Measurements from ENCODE around the gene FCMR.
A peak's percentile ranks its signal among the peaks of the same experiment; 100 is the strongest.
"Not testable (repeated sequence)": the region's sequence is repeated elsewhere in the genome, so short reads cannot be mapped to it uniquely, and the experiment has no call there.

The FCMR gene

DNA sequence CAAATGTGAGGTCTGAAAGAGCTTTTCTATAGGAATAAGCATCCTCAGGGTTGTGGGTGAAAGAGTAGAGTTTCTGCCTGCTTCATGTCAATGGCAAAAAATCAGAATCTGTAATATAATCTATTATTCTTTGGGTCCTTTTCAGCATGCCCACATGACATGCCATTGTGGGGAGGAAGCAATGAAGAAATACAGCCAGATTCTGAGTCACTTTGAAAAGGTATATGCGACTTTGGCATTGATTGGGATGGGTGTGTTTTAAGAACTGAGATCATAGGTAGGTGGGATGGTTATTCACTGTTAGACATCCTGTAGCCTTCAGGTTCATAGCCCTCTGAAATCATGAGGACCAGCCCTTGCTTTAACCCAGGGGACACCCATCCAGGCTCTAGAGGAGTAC, 54.5 kb downstream of the FCMR start:
- DNase-seq: no peak

DNA sequence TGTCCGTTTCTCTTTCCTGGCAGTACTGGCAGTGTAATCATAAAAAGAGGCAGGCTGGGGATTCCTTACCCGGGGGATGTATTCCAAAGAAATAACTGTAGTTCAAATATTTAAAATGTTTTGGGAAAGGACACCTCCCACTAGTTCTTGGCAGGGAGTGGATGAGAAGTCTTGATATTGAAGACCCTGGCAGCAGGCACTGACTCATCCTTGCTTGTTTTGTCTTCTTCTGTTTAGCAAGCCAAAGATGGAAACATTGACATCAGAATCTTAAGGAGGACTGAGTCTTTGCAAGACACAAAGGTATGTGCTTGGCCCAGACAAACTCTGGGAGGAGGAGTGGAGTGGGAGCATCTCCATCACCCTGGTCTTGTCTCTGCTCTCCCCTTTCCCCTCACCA, 55.7 kb downstream of the FCMR start:
- no peak for DNase-seq

DNA sequence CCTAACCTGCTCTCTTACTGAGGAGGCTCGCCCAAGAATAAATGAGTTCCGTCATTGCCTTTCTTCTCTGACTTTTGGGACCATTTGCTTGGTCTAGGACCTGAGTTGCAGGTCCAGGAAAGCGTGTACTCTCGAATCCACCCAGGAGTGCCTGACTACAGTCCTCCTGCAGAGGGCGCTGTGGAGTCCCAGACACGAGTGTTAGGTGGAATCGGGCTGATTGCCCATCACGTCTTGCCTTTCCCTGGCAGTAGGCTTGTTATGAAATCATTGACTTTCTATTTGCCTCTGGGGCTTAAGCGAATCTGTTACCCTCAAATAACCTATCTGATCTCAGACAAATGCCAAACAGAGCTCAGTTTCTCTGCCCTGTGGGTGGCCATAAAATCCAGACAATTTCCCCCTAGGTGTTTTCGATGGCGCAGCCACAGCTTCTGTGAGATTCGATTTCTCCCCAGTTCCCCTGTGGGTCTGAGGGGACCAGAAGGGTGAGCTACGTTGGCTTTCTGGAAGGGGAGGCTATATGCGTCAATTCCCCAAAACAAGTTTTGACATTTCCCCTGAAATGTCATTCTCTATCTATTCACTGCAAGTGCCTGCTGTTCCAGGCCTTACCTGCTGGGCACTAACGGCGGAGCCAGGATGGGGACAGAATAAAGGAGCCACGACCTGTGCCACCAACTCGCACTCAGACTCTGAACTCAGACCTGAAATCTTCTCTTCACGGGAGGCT, 56.6 kb downstream of the FCMR start, which contains the start of gene IL20:
Gene IL20, plus strand, starts transcription at position 685 of the 733 bp plus-strand sequence. CDS start 230 bp downstream, outside the sequence.
- peak; percentile 52 to 60 for DNase-seq

DNA sequence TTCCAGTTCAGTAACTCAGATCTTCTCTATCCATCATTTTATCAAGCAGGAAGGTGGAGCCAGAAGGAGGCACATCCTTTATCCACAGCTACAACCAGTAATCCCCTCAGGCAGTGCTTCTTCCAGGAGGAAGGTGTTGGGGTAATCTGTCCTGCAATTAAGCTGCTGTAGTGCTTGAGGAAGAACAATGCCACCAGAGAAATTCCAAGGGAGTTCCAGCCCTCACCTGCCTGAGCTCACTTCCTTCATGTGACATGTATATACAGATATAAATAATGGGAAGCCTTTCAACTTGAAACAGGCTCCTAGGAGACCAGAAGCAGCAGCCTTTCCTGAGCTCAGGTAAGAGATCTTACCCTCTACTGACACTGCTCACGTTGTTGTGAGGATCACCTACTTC, 58.5 kb downstream of the FCMR start:
- DNase-seq: no peak

DNA sequence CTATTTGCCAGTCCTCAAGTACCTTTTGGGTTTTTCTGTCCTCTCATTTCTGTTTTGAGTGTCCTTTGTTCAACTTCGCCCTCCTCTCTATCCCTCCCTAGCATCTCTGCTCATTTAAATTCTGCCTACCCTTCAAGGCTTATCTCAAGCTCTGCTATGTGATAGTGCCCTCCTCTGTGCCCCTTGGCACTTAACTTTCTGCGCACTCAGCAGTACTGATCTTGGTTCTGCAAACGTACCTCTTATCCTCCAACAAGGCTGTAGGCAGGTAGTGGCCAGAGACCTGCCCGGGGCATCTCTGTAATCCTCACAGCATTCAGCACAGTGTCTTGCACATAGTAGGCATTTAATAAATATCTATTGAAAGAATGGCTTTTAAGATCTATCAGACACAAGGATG, 61.6 kb downstream of the FCMR start:
- DNase-seq: no peak

DNA sequence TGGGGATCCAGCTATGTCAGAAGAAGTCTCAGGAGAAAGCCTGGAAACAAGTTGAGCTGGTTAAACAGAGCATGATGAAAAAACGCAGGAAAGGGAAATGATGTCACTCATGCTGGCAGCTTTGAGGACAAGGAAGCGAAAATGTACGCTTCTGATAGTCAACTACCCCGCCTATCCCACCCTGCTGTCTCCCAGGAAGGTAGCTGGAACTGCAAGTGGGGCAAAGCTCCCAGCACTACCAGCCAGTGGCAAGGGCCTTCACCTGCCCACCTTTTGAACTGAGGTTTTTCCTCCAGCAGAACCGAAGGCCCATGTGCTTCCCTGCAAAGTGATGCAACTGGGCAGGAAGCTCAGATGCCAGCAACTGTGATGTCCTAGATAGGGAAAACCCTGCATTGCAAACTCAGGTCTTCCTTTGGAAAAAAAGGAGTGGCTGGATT, 62.6 kb downstream of the FCMR start:
- DNase-seq: no peak

DNA sequence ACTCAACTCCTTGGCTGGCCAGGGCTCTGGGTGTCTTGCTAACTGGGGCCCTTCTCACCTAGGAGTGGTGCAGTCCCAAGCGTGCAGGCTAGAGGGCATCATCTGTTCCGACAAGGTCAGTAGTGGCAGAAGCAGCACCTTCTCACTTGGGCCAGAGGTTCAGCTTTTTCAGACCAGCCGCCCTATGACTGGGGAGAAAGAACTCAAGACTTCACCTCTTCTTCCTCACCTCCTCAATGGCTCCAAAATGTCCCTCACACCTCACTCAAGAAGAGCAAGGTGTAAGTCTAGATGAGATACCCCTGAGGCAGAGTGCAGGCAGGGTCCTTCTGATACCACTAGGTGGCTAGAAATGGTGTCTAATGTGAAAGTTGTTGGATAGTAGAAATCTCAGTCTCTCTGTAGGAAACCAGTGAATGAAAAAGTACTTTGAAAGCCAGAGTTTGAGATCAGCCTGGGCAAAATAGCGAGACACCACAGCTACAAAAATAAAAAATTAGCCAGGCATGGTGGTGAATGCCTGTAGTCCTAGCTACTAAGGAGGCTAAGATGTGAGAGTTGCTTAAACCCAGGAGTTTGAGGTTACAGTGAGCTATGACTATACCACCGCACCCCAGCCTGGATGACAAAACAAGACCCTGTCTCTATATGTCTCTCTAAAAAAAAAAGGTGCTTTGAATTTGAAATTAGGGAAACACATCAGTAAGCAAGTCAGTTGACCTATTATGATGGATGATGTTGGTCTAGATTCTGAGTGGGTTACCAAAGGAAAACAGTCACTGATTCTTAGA, 64.9 kb downstream of the FCMR start:
- no peak for DNase-seq

DNA sequence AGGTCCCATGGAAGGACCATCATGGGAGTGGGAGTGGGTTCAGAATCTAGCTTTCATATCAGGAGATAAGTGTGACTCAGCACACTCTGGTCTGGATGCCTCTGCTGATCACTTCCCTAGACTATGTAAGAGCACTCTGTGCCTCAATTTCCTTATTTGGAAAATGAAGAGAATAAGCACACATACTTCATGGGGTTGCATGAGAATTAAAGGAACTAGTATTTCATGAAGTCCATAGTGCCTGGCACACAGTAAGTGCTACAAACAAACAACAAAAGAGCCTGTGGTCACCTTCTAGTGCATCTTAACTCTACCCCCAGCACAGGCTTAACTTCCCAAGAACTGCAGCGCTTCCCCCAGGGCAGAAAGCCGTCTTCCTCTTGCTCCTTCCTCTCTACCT, 65.9 kb downstream of the FCMR start:
- DNase-seq: no peak

DNA sequence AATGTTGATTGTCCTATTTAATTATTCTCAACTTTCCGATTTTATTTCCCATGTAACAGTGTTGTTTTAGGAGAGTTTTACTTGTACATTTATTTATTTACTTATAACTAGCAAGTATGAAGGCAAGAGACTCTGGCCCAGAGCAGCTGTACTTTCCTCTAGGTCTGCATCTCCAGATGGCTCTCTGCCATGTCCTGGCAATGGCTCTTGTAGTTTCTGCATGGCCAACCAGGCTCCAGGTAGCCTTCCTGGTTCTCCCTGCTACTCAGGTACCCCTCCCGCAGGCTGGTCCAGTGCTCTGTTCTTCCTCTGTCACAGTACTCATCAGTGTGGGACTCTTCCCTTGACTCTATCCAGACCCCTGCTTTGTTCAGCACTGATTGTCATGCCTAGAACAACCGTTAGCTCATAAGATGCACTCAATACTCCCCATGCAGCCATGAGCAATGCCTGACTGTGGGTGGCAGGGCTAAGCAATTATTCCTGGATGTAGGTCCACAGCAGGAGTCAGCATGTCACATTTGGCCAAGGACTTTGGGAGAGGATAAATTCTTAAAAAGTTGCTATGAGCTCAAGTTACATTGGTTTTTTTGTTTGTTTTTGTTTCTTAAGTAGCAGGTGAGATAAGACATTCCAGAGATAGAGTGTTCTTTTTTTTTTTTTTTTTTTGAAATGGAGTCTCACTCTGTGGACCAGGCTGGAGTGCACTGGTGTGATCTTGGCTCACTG, 67.2 kb downstream of the FCMR start:
- DNase-seq: no peak

DNA sequence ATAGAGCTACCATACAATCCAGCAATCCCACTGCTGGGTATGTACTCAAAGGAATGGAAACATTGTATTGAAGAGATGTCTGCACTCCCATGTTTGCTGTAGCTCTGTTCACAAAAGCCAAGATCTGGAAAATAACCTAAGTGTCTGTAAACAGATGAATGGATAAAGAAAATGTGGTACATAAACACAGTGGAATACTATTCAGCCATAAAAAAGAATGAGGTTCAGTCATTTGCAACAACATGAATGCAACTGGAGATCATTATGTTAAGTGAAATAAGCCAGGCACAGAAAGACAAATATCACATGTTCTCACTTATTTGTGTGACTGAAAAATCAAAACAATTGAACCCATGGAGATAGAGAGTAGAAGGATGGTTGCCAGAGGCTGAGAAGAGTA, 68.0 kb downstream of the FCMR start:
- not testable (repeated sequence) for DNase-seq
